Karpas-422 (cell line): ENCODE results near the gene ZFHX2. TPM values are rescaled to one million over a fixed set of nuclear protein-coding genes. Genes with fewer than 3 reads are reported as not detected.

ENCODE experiments used
- DNase-seq: peaks from one replicate; pipeline ENCODE4 v3.0.0-alpha.2; 2015
- H2AFZ ChIP-seq: fragments of 200-600 bp; sonication (generic); 2 replicates; pipeline ENCODE4 v1.6.1; 2014; ENCODE audit warnings: antibody characterized with exemption, low read length, mixed read lengths
- H3K27ac ChIP-seq: fragments of 200-600 bp; sonication (generic); 2 replicates; pipeline ENCODE4 v1.5.1; 2014; ENCODE audit warnings: mild to moderate bottlenecking, low read length, moderate library complexity
- H3K27me3 ChIP-seq: fragments of 200-600 bp; sonication (generic); 2 replicates; pipeline ENCODE4 v1.6.1; 2014; ENCODE audit warnings: low read length, mixed read lengths
- H3K36me3 ChIP-seq: fragments of 200-600 bp; sonication (generic); 2 replicates; pipeline ENCODE4 v1.6.1; 2014; ENCODE audit warnings: low read length, mixed read lengths; ENCODE audit not compliant: insufficient read depth
- H3K4me1 ChIP-seq: fragments of 200-600 bp; sonication (generic); 2 replicates; pipeline ENCODE4 v1.6.1; 2014; ENCODE audit warnings: mild to moderate bottlenecking, low read length, mixed read lengths
- H3K4me2 ChIP-seq: fragments of 200-600 bp; sonication (generic); 2 replicates; pipeline ENCODE4 v1.6.1; 2014; ENCODE audit warnings: low read length, low read depth, mild to moderate bottlenecking; ENCODE audit not compliant: poor library complexity, severe bottlenecking
- H3K4me3 ChIP-seq: fragments of 200-600 bp; sonication (generic); 2 replicates; pipeline ENCODE4 v1.5.1; 2014; ENCODE audit warnings: mild to moderate bottlenecking, antibody characterized with exemption, low read length, mixed read lengths
- H3K79me2 ChIP-seq: fragments of 200-600 bp; sonication (generic); 2 replicates; pipeline ENCODE4 v1.6.1; 2014; ENCODE audit warnings: mild to moderate bottlenecking, low read length, mixed read lengths
- H3K9ac ChIP-seq: fragments of 200-600 bp; sonication (generic); 2 replicates; pipeline ENCODE4 v1.6.0; 2014; ENCODE audit warnings: low read length
- H3K9me2 ChIP-seq: fragments of 200-600 bp; sonication (generic), shearing (Covaris generic); replicated peaks from 2 replicates; pipeline ENCODE4 v1.6.0; 2014; ENCODE audit warnings: mild to moderate bottlenecking, low read length, moderate library complexity; ENCODE audit not compliant: insufficient read depth
- H3K9me3 ChIP-seq: fragments of 300-700, 200-600 bp; sonication (generic); 2 replicates; pipeline ENCODE4 v1.6.1; 2014; ENCODE audit warnings: low read length, mixed read lengths
- H4K20me1 ChIP-seq: fragments of 200-600 bp; sonication (generic); 2 replicates; pipeline ENCODE4 v1.6.1; 2014; ENCODE audit warnings: mild to moderate bottlenecking, antibody characterized with exemption, low read length, low read depth; ENCODE audit not compliant: insufficient read depth
- total RNA-seq: library from RNA; depleted of rRNA; stranded (reverse); fragments of >200 nt; shearing (Covaris generic); gene quantifications from 2 replicates; pipeline ENCODE4 v1.2.3, GENCODE V29; 2014; ENCODE audit warnings: low replicate concordance

Gene ZFHX2
- total RNA-seq, 1 experiment from 2014 or later, result 0.07 TPM

GRCh38 chr14:23536494-23536893 is 15.1 kb downstream of the ZFHX2 start:
- Histone ChIP-seq H3K27ac (no peak overlapping the region), H3K9me2 (no peaks in the 10 kb centered on the region), H3K79me2 (no peaks in the 10 kb centered on the region), H3K4me1 (peaks cover 25% of the 10 kb centered on the region), H3K36me3 (no peaks in the 10 kb centered on the region), H3K4me3 (no peak overlapping the region), H3K27me3 (no peaks in the 10 kb centered on the region), H2AFZ (no peak overlapping the region), H4K20me1 (no peaks in the 10 kb centered on the region), H3K9me3 (no peaks in the 10 kb centered on the region), H3K4me2 (no peak overlapping the region), H3K9ac (no peak overlapping the region)
- no peak for DNase-seq

GRCh38 chr14:23535943-23536342 is 15.6 kb downstream of the ZFHX2 start:
- Histone ChIP-seq H3K79me2 (no peaks in the 10 kb centered on the region), H3K27me3 (no peaks in the 10 kb centered on the region), H4K20me1 (no peaks in the 10 kb centered on the region), H3K27ac (no peak overlapping the region), H2AFZ (no peak overlapping the region), H3K4me1 (peaks cover 25% of the 10 kb centered on the region), H3K4me3 (no peak overlapping the region), H3K9me3 (no peaks in the 10 kb centered on the region), H3K9me2 (no peaks in the 10 kb centered on the region), H3K36me3 (no peaks in the 10 kb centered on the region), H3K4me2 (no peak overlapping the region), H3K9ac (no peak overlapping the region)
- DNase-seq, result no peak

- no peak for DNase-seq
- Histone ChIP-seq H3K79me2 (no peaks in the 10 kb centered on the region), H3K36me3 (no peaks in the 10 kb centered on the region), H4K20me1 (no peaks in the 10 kb centered on the region), H3K9me3 (no peaks in the 10 kb centered on the region), H3K27me3 (no peaks in the 10 kb centered on the region), H3K27ac (no peak overlapping the region), H3K4me3 (no peak overlapping the region), H2AFZ (no peak overlapping the region), H3K4me1 (peaks cover 18% of the 10 kb centered on the region), H3K9me2 (no peaks in the 10 kb centered on the region), H3K4me2 (no peak overlapping the region), H3K9ac (no peak overlapping the region)
These were observed 17.7 kb downstream of the ZFHX2 start for GRCh38 chr14:23533652-23534435.

GRCh38 chr14:23532658-23533057 is 18.9 kb downstream of the ZFHX2 start:
- no peaks in the 10 kb centered on the region for H4K20me1 ChIP-seq
- H3K4me1 ChIP-seq, result peaks cover 6% of the 10 kb centered on the region
- H2AFZ ChIP-seq, result no peak overlapping the region
- H3K79me2 ChIP-seq, result no peaks in the 10 kb centered on the region
- H3K4me2 ChIP-seq, result no peak overlapping the region
- no peaks in the 10 kb centered on the region for H3K36me3 ChIP-seq
- no peaks in the 10 kb centered on the region for H3K9me2 ChIP-seq
- no peak overlapping the region for H3K27ac ChIP-seq
- no peaks in the 10 kb centered on the region for H3K9me3 ChIP-seq
- DNase-seq, result no peak
- no peak overlapping the region for H3K9ac ChIP-seq
- no peaks in the 10 kb centered on the region for H3K27me3 ChIP-seq
- no peak overlapping the region for H3K4me3 ChIP-seq

GRCh38 chr14:23531391-23531790 is 20.2 kb downstream of the ZFHX2 start:
- H3K9me3 ChIP-seq, result no peaks in the 10 kb centered on the region
- H3K79me2 ChIP-seq, result no peaks in the 10 kb centered on the region
- no peak overlapping the region for H2AFZ ChIP-seq
- no peak overlapping the region for H3K4me2 ChIP-seq
- no peak for DNase-seq
- H3K27me3 ChIP-seq, result no peaks in the 10 kb centered on the region
- H4K20me1 ChIP-seq, result no peaks in the 10 kb centered on the region
- H3K27ac ChIP-seq, result no peak overlapping the region
- no peak overlapping the region for H3K4me3 ChIP-seq
- no peaks in the 10 kb centered on the region for H3K4me1 ChIP-seq
- no peak overlapping the region for H3K9ac ChIP-seq
- no peaks in the 10 kb centered on the region for H3K36me3 ChIP-seq
- no peaks in the 10 kb centered on the region for H3K9me2 ChIP-seq

GRCh38 chr14:23530375-23531055 is 21.1 kb downstream of the ZFHX2 start:
- no peak for DNase-seq
- no peak overlapping the region for H3K4me2 ChIP-seq
- H3K9ac ChIP-seq, result no peak overlapping the region
- no peaks in the 10 kb centered on the region for H3K9me3 ChIP-seq
- H3K9me2 ChIP-seq, result no peaks in the 10 kb centered on the region
- no peak overlapping the region for H3K27ac ChIP-seq
- H3K27me3 ChIP-seq, result no peaks in the 10 kb centered on the region
- no peaks in the 10 kb centered on the region for H3K4me1 ChIP-seq
- no peaks in the 10 kb centered on the region for H3K36me3 ChIP-seq
- no peak overlapping the region for H2AFZ ChIP-seq
- H3K4me3 ChIP-seq, result no peak overlapping the region
- H3K79me2 ChIP-seq, result no peaks in the 10 kb centered on the region
- no peaks in the 10 kb centered on the region for H4K20me1 ChIP-seq

- no peak overlapping the region for H3K9ac ChIP-seq
- H3K9me3 ChIP-seq, result no peaks in the 10 kb centered on the region
- no peak overlapping the region for H3K4me2 ChIP-seq
- no peaks in the 10 kb centered on the region for H3K36me3 ChIP-seq
- no peak overlapping the region for H3K4me3 ChIP-seq
- no peak overlapping the region for H2AFZ ChIP-seq
- no peaks in the 10 kb centered on the region for H3K27me3 ChIP-seq
- H3K27ac ChIP-seq, result no peak overlapping the region
- no peaks in the 10 kb centered on the region for H4K20me1 ChIP-seq
- H3K79me2 ChIP-seq, result no peaks in the 10 kb centered on the region
- no peaks in the 10 kb centered on the region for H3K4me1 ChIP-seq
- no peaks in the 10 kb centered on the region for H3K9me2 ChIP-seq
- no peak for DNase-seq
These were observed 22.5 kb downstream of the ZFHX2 start for GRCh38 chr14:23529016-23529415.

- Histone ChIP-seq H3K27ac (no peak overlapping the region), H3K9me3 (no peaks in the 10 kb centered on the region), H3K9ac (no peak overlapping the region), H3K27me3 (no peaks in the 10 kb centered on the region), H3K79me2 (no peaks in the 10 kb centered on the region), H3K4me2 (no peak overlapping the region), H3K36me3 (no peaks in the 10 kb centered on the region), H4K20me1 (no peaks in the 10 kb centered on the region), H3K4me3 (no peak overlapping the region), H2AFZ (no peak overlapping the region), H3K9me2 (no peaks in the 10 kb centered on the region), H3K4me1 (no peaks in the 10 kb centered on the region)
- DNase-seq, result no peak
These were observed 23.0 kb downstream of the ZFHX2 start for GRCh38 chr14:23528555-23528954.
